Prostate gland (tissue), 2 donors: ENCODE results near the gene NIM1K. TPM values are rescaled to one million over a fixed set of nuclear protein-coding genes. Genes with fewer than 3 reads are reported as not detected.

Experiments used
- DNase-seq: peaks from one replicate; pipeline ENCODE4 v3.0.0-alpha.2; 2019; ENCODE audit warnings: low spot score
- H3K27ac ChIP-seq, 2 donors: fragments of 200-600 bp; sonication (generic); 2 replicates each; pipeline ENCODE4 v1.5.1; 2017 to 2019
- H3K27me3 ChIP-seq: fragments of 200-600 bp; sonication (generic); replicated peaks from 2 replicates; pipeline ENCODE4 v1.5.1; 2019; ENCODE audit not compliant: insufficient read depth
- H3K36me3 ChIP-seq, 2 donors: fragments of 200-600 bp; sonication (generic); 1 replicate in 1 of 2; 2 replicates in 1 of 2; pipeline versions ENCODE4 v1.5.1 to v1.8.1; 2017 to 2019
- H3K4me1 ChIP-seq: fragments of 200-600 bp; sonication (generic); replicated peaks from 2 replicates; pipeline ENCODE4 v1.5.1; 2019
- H3K4me3 ChIP-seq, 2 donors: fragments of 200-600 bp; sonication (generic); 2 replicates each; pipeline ENCODE4 v1.5.1; 2017 to 2019
- H3K9me3 ChIP-seq: fragments of 200-600 bp; sonication (generic); 2 replicates; pipeline ENCODE4 v1.5.1; 2017
- POLR2A ChIP-seq: fragments of 450-650 bp; IDR thresholded peaks from one replicate; pipeline ENCODE4 v1.6.1; 2016; ENCODE audit warnings: antibody characterized with exemption, mild to moderate bottlenecking
- POLR2AphosphoS5 ChIP-seq: sonication (generic); formaldehyde crosslinking; IDR thresholded peaks from one replicate; pipeline ENCODE4 v1.6.1; 2017; ENCODE audit warnings: antibody characterized with exemption
- WGBS: methylation state at CpG from one replicate; pipeline ENCODE4 v1.1.5; 2018; 5-methylcytosine and 5-hydroxymethylcytosine counted together
- intact Hi-C: fragments of 100-400 bp; cut with DNase I; formaldehyde crosslinking; loops from one replicate; pipeline ENCODE4 v1.14.2; 2022
- total RNA-seq, 2 donors: library from RNA; depleted of rRNA; stranded (reverse); fragments of >200 nt; gene quantifications; one replicate each; pipeline ENCODE4 v1.1.0, GENCODE V29; 2016
- TF ChIP-seq, protein P1 (sequence below), 4 experiments: fragments of 200-600 bp in 2 of 4; fragments of 450-650 bp in 2 of 4; sonication (generic) in 2 of 4; IDR thresholded peaks; 1 replicate in 3 of 4; 2 replicates in 1 of 4; pipeline ENCODE4 v1.5.1; 2016 to 2019; ENCODE audit warnings: antibody characterized with exemption in 4 of 4, mild to moderate bottlenecking in 2 of 4, moderate library complexity in 2 of 4

NIM1K gene
- total RNA-seq, 2 donors from 2014 or later: 0.14 TPM; not detected in 1

GRCh38 chr5:43313035-43313853 is 121.2 kb downstream of the NIM1K start, which contains the start of gene HMGCS1:
Gene HMGCS1, minus strand, starts transcription at chr5:43313412. Its CDS starts 14,447 bp downstream, at chr5:43298965.
- DNase-seq: peak; percentile 98
- peak within 1 kb of the TSS; percentile 90 to 92 for H3K27ac ChIP-seq
- WGBS: under 1% methylated on average over 69 of the region's 70 CpGs
- peak within 1 kb of the TSS; percentile 68 to 81 for H3K4me3 ChIP-seq
- no peaks in the 10 kb centered on the region for H3K9me3 ChIP-seq
- intact Hi-C loops: loop anchor here (5.0 to 10.0 kb wide), 5 partner anchors 169 to 1494 kb away; partner anchors contain the start of genes MRPS30, TMEM267 and ZNF131
- H3K36me3 ChIP-seq: no peaks in the 10 kb centered on the region
- H3K4me1 ChIP-seq: no peaks in the 10 kb centered on the region
- TF ChIP-seq, protein P1, sequence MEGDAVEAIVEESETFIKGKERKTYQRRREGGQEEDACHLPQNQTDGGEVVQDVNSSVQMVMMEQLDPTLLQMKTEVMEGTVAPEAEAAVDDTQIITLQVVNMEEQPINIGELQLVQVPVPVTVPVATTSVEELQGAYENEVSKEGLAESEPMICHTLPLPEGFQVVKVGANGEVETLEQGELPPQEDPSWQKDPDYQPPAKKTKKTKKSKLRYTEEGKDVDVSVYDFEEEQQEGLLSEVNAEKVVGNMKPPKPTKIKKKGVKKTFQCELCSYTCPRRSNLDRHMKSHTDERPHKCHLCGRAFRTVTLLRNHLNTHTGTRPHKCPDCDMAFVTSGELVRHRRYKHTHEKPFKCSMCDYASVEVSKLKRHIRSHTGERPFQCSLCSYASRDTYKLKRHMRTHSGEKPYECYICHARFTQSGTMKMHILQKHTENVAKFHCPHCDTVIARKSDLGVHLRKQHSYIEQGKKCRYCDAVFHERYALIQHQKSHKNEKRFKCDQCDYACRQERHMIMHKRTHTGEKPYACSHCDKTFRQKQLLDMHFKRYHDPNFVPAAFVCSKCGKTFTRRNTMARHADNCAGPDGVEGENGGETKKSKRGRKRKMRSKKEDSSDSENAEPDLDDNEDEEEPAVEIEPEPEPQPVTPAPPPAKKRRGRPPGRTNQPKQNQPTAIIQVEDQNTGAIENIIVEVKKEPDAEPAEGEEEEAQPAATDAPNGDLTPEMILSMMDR (IDR thresholded peaks at IDR 0.05): peak in 2 of 4 experiments; percentile 6 to 12
- TF ChIP-seq POLR2A (peak; percentile 99), POLR2AphosphoS5 (peak; percentile 96)
- H3K27me3 ChIP-seq: no peaks in the 10 kb centered on the region

GRCh38 chr5:43313854-43314457 is 121.9 kb downstream of the NIM1K start:
- intact Hi-C loops: loop anchor here (5.0 to 10.0 kb wide), 5 partner anchors 168 to 1493 kb away; partner anchors contain the start of genes MRPS30, TMEM267 and ZNF131
- H3K27me3 ChIP-seq: no peaks in the 10 kb centered on the region
- H3K36me3 ChIP-seq: no peaks in the 10 kb centered on the region
- peak; percentile 20 for DNase-seq
- peak overlapping the region; percentile 13 to 68 for H3K4me3 ChIP-seq
- TF ChIP-seq POLR2AphosphoS5 (no peak), POLR2A (no peak)
- TF ChIP-seq, protein P1 (IDR thresholded peaks at IDR 0.05): no peak
- H3K27ac ChIP-seq: peak overlapping the region; percentile 78 to 92
- WGBS: 23% methylated on average over 8 of the region's 8 CpGs
- no peaks in the 10 kb centered on the region for H3K9me3 ChIP-seq
- no peaks in the 10 kb centered on the region for H3K4me1 ChIP-seq

- TF ChIP-seq POLR2AphosphoS5: no peak
- TF ChIP-seq, protein P1 (IDR thresholded peaks at IDR 0.05): no peak
- no peak for TF ChIP-seq POLR2A
- intact Hi-C loops: loop anchor here (5.0 to 10.0 kb wide), 5 partner anchors 168 to 1493 kb away; partner anchors contain the start of genes MRPS30, TMEM267 and ZNF131
- 74% methylated on average over 6 of the region's 6 CpGs for WGBS
- Histone ChIP-seq H3K27ac (peak overlapping the region in 1 of 2 donors; percentile 92), H3K36me3 (no peaks in the 10 kb centered on the region), H3K27me3 (no peaks in the 10 kb centered on the region), H3K4me3 (no peak overlapping the region), H3K9me3 (no peaks in the 10 kb centered on the region), H3K4me1 (no peaks in the 10 kb centered on the region)
- no peak for DNase-seq
Measured at GRCh38 chr5:43314724-43315123, 122.7 kb downstream of the NIM1K start.

DNA sequence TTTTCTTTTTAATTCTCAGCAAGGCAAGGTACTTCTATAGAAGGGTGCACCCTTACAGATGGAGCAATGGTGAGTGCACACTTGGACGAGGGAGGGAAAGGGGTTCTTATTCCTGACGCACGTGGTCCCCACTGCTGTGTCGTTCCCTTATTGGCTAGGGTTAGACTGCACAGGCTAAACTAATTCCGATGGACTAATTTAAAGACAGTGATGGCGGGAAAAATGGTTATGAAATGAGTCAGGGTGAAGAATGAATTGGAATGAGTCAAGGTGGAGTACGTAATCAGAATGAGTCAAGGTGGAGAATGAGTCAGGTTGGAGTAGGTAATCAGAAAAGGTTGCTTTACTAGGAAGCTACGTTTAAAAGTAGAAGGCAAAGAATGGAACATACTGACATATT is 123.2 kb downstream of the NIM1K start:
- WGBS: 92% methylated on average over 8 of the region's 8 CpGs
- no peaks in the 10 kb centered on the region for H3K27me3 ChIP-seq
- H3K36me3 ChIP-seq: no peaks in the 10 kb centered on the region
- no peak for DNase-seq
- no peak for TF ChIP-seq POLR2AphosphoS5
- TF ChIP-seq, protein P1 (IDR thresholded peaks at IDR 0.05): no peak
- no peak for TF ChIP-seq POLR2A
- no peaks in the 10 kb centered on the region for H3K9me3 ChIP-seq
- no peak overlapping the region for H3K4me3 ChIP-seq
- no peaks in the 10 kb centered on the region for H3K4me1 ChIP-seq
- H3K27ac ChIP-seq: no peak overlapping the region
- intact Hi-C loops: loop anchor here (10.0 kb wide), 1 partner anchor 250 kb away; no protein-coding TSS in a partner anchor
